Endothelial cell (in vitro differentiated cells): ENCODE data around the gene TELO2. TPM values are rescaled to one million over a fixed set of nuclear protein-coding genes. Genes with fewer than 3 reads are reported as not detected.

ENCODE experiments used
- DNase-seq: peaks from one replicate; pipeline ENCODE4 v3.0.0; 2021; ENCODE audit warnings: low spot score
- H3K27ac Mint-ChIP-seq: one replicate; pipeline ENCODE4 v1.8.0; 2021; ENCODE audit warnings: mixed read lengths, inconsistent platforms; ENCODE audit not compliant: unreplicated experiment
- H3K27me3 Mint-ChIP-seq: one replicate; pipeline ENCODE4 v1.8.0; 2021; ENCODE audit warnings: mild to moderate bottlenecking, moderate library complexity, mixed read lengths, inconsistent platforms; ENCODE audit not compliant: unreplicated experiment
- H3K36me3 Mint-ChIP-seq: one replicate; pipeline ENCODE4 v1.8.0; 2021; ENCODE audit warnings: mild to moderate bottlenecking, low read depth, mixed read lengths, inconsistent platforms; ENCODE audit not compliant: unreplicated experiment
- H3K4me1 Mint-ChIP-seq: one replicate; pipeline ENCODE4 v1.8.0; 2021; ENCODE audit warnings: mild to moderate bottlenecking, mixed read lengths, inconsistent platforms; ENCODE audit not compliant: unreplicated experiment
- H3K4me3 Mint-ChIP-seq: one replicate; pipeline ENCODE4 v1.8.0; 2021; ENCODE audit warnings: mild to moderate bottlenecking, mixed read lengths, inconsistent platforms; ENCODE audit not compliant: unreplicated experiment
- H3K9me3 Mint-ChIP-seq: one replicate; pipeline ENCODE4 v1.8.0; 2021; ENCODE audit warnings: mixed read lengths, inconsistent platforms; ENCODE audit not compliant: unreplicated experiment
- CTCF ChIP-seq: fragments of 200-600 bp; sonication (generic); IDR thresholded peaks from one replicate; pipeline ENCODE4 v1.5.0; 2021; ENCODE audit warnings: antibody characterized with exemption; ENCODE audit not compliant: unreplicated experiment
- total RNA-seq: library from RNA; stranded (reverse); fragmentation: NEBNext Ultra II Directional; extraction: Animal tissue kit (Norgen Biotek cat#: 25700); gene quantifications from one replicate; pipeline ENCODE4 v1.2.1, GENCODE V29; 2021; ENCODE audit not compliant: unreplicated experiment

TELO2 gene
- total RNA-seq, 1 donor from 2014 or later, result 64.5 TPM

GRCh38 chr16:1502092-1503004 lies 9.2 kb downstream of the TELO2 start:
- H3K4me3 Mint-ChIP-seq, result no peak overlapping the region
- H3K9me3 Mint-ChIP-seq, result no peaks in the 10 kb centered on the region
- no peak for DNase-seq
- no peaks in the 10 kb centered on the region for H3K4me1 Mint-ChIP-seq
- no peak overlapping the region for H3K27ac Mint-ChIP-seq
- no peak for TF ChIP-seq CTCF
- H3K27me3 Mint-ChIP-seq, result peaks cover 3% of the 10 kb centered on the region
- H3K36me3 Mint-ChIP-seq, result peaks cover 15% of the 10 kb centered on the region

- TF ChIP-seq CTCF, result no peak
- DNase-seq, result no peak
- Mint-ChIP-seq H3K27ac (no peak overlapping the region), H3K4me1 (no peaks in the 10 kb centered on the region), H3K4me3 (no peak overlapping the region), H3K9me3 (no peaks in the 10 kb centered on the region), H3K27me3 (peaks cover 3% of the 10 kb centered on the region), H3K36me3 (peaks cover 19% of the 10 kb centered on the region)
Observed at GRCh38 chr16:1503110-1503955, 10.2 kb downstream of the TELO2 start.

- H3K27me3 Mint-ChIP-seq, result peaks cover 7% of the 10 kb centered on the region
- H3K27ac Mint-ChIP-seq, result no peak overlapping the region
- no peak overlapping the region for H3K4me3 Mint-ChIP-seq
- no peaks in the 10 kb centered on the region for H3K4me1 Mint-ChIP-seq
- peaks cover 16% of the 10 kb centered on the region for H3K36me3 Mint-ChIP-seq
- DNase-seq, result no peak
- no peaks in the 10 kb centered on the region for H3K9me3 Mint-ChIP-seq
- TF ChIP-seq CTCF, result no peak
Observed at GRCh38 chr16:1505073-1505844, 12.1 kb downstream of the TELO2 start.

GRCh38 chr16:1505912-1506311 lies 12.8 kb downstream of the TELO2 start:
- H3K4me1 Mint-ChIP-seq, result no peaks in the 10 kb centered on the region
- peaks cover 16% of the 10 kb centered on the region for H3K36me3 Mint-ChIP-seq
- TF ChIP-seq CTCF, result no peak
- peaks cover 8% of the 10 kb centered on the region for H3K27me3 Mint-ChIP-seq
- H3K27ac Mint-ChIP-seq, result no peak overlapping the region
- no peak for DNase-seq
- H3K4me3 Mint-ChIP-seq, result no peak overlapping the region
- H3K9me3 Mint-ChIP-seq, result no peaks in the 10 kb centered on the region
